HG03469 (cell line): ENCODE results near the gene BRCC3.

Experiments
- ATAC-seq: cut with Tn5 transposase; IDR thresholded peaks from one replicate; pipeline ENCODE4 v1.9.1; 2021; ENCODE audit warnings: mild to moderate bottlenecking, moderate library complexity, moderate number of reproducible peaks; ENCODE audit not compliant: unreplicated experiment

The BRCC3 gene

GRCh38 chrX:155056877-155057792 lies 14.2 kb upstream of the BRCC3 start:
- ATAC-seq = no peak

- ATAC-seq = no peak
Measured at GRCh38 chrX:155061760-155062159, 9.5 kb upstream of the BRCC3 start.

- no peak for ATAC-seq
Measured at GRCh38 chrX:155065035-155065734, 6.1 kb upstream of the BRCC3 start.

- no peak for ATAC-seq
Measured at GRCh38 chrX:155068165-155068564, 3.1 kb upstream of the BRCC3 start.

GRCh38 chrX:155069414-155069813 lies 1.9 kb upstream of the BRCC3 start:
- no peak for ATAC-seq

GRCh38 chrX:155070038-155070437 lies 1.3 kb upstream of the BRCC3 start:
- no peak for ATAC-seq

- ATAC-seq = peak; percentile 7
Measured at GRCh38 chrX:155070663-155070974, 689 bp upstream of the BRCC3 start.

GRCh38 chrX:155071694-155072280 lies 479 bp downstream of the BRCC3 start:
- no peak for ATAC-seq

GRCh38 chrX:155086202-155086840 lies 15.0 kb downstream of the BRCC3 start:
- no peak for ATAC-seq

- ATAC-seq = no peak
Measured at GRCh38 chrX:155086961-155087735, 15.8 kb downstream of the BRCC3 start.

- no peak for ATAC-seq
Measured at GRCh38 chrX:155094468-155095061, 23.3 kb downstream of the BRCC3 start.

GRCh38 chrX:155105919-155106318 lies 34.6 kb downstream of the BRCC3 start:
- ATAC-seq = no peak

- ATAC-seq = no peak
Measured at GRCh38 chrX:155108427-155108826, 37.1 kb downstream of the BRCC3 start.

GRCh38 chrX:155112171-155112570 lies 40.9 kb downstream of the BRCC3 start:
- no peak for ATAC-seq

- ATAC-seq = no peak
Measured at GRCh38 chrX:155113097-155113496, 41.8 kb downstream of the BRCC3 start.

- no peak for ATAC-seq
Measured at GRCh38 chrX:155115174-155115819, 44.0 kb downstream of the BRCC3 start.

- no peak for ATAC-seq
Measured at GRCh38 chrX:155127465-155127864, 56.2 kb downstream of the BRCC3 start.

GRCh38 chrX:155127940-155128339 lies 56.6 kb downstream of the BRCC3 start:
- no peak for ATAC-seq

GRCh38 chrX:155132110-155132509 lies 60.8 kb downstream of the BRCC3 start:
- ATAC-seq = no peak

GRCh38 chrX:155134255-155134654 lies 62.9 kb downstream of the BRCC3 start:
- no peak for ATAC-seq
